AG04449 (cell line): Measurements from ENCODE around the gene BMP5.

ENCODE experiments used
- CTCF ChIA-PET: fragments of 350-600 bp; formaldehyde crosslinking; extraction: SDS; loops from one replicate; lab custom pipeline; 2021; ENCODE audit warnings: antibody characterized with exemption; lab: Yijun Ruan, JAX
- POLR2A ChIA-PET: fragments of 400-600, 350-600 bp; formaldehyde crosslinking; extraction: SDS; loops from one replicate; lab custom pipeline; 2020; ENCODE audit warnings: antibody characterized with exemption, inconsistent platforms; lab: Yijun Ruan, JAX
- DNase-seq: peaks from one replicate; pipeline ENCODE4 v3.0.0-alpha.2; 2010; ENCODE audit warnings: low read depth, low spot score
- H3K4me3 ChIP-seq: 2 replicates; pipeline ENCODE4 v1.5.1; 2011; ENCODE audit warnings: low read depth, mild to moderate bottlenecking, control low read depth, low read length
- CTCF ChIP-seq: IDR thresholded peaks from one replicate; pipeline ENCODE4 v1.5.1; 2011; ENCODE audit warnings: mild to moderate bottlenecking, moderate library complexity, low read length, control low read depth, inconsistent platforms; ENCODE audit not compliant: insufficient read depth; ENCODE audit errors: missing control alignments

Gene BMP5

GRCh38 chr6:55705451-55706440 lies 169.6 kb downstream of the BMP5 start:
- ChIA-PET POLR2A (no interaction called here), CTCF (no interaction called here)
- DNase-seq, result no peak
- H3K4me3 ChIP-seq, result no peak overlapping the region
- no peak for TF ChIP-seq CTCF

- no peak for TF ChIP-seq CTCF
- no peak for DNase-seq
- CTCF ChIA-PET, result no interaction called here
- no peak overlapping the region for H3K4me3 ChIP-seq
- POLR2A ChIA-PET, result no interaction called here
Observed at GRCh38 chr6:55704421-55704820, 171.0 kb downstream of the BMP5 start.
